Endothelial cell of umbilical vein (primary cell): ENCODE results near the gene NFYC.

Experiments used
- CTCF ChIP-seq, 2 donors: IDR thresholded peaks; 1 replicate in 1 of 2; 2 replicates in 1 of 2; pipeline ENCODE4 v1.5.1; 2011; ENCODE audit warnings: low read length in 2 of 2, mild to moderate bottlenecking in 2 of 2, moderate library complexity in 2 of 2, control low read depth in 1 of 2, inconsistent platforms in 1 of 2, low read depth in 1 of 2; ENCODE audit not compliant: insufficient read depth in 1 of 2; ENCODE audit errors: extremely low read depth in 1 of 2
- POLR2A ChIP-seq: IDR thresholded peaks from 2 replicates; pipeline ENCODE4 v1.6.1; 2012; ENCODE audit warnings: low read depth, mild to moderate bottlenecking, control low read depth, low read length
- POLR2AphosphoS5 ChIP-seq: IDR thresholded peaks from 2 replicates; pipeline ENCODE4 v1.6.1; 2012; ENCODE audit warnings: low read depth, mild to moderate bottlenecking, control low read depth, low read length, moderate library complexity; ENCODE audit not compliant: insufficient read depth

GRCh38 chr1:40802078-40802741 is 110.7 kb downstream of the NFYC start:
- TF ChIP-seq CTCF (IDR thresholded peaks at IDR 0.05; ENCODE audit: extremely low read depth in 1 of 2, insufficient read depth in 1 of 2, low read depth in 1 of 2, low read length in 2 of 2) (no peak), POLR2AphosphoS5 (no peak), POLR2A (no peak)
